Heart left ventricle (tissue), 13 donors: ENCODE results near the gene ANK2.

Experiments used
- CTCF ChIP-seq, 12 donors: fragments of 200-600 bp; sonication (generic) in 4 of 12; IDR thresholded peaks; one replicate each; pipeline versions ENCODE4 v1.5.0 to v1.8.0; 2018 to 2022; ENCODE audit warnings: antibody characterized with exemption in 12 of 12, mild to moderate bottlenecking in 5 of 12
- POLR2A ChIP-seq, 2 donors: fragments of 450-650 bp; IDR thresholded peaks; one replicate each; pipeline ENCODE4 v1.6.1; 2017; ENCODE audit warnings: antibody characterized with exemption in 2 of 2, mild to moderate bottlenecking in 2 of 2, moderate library complexity in 2 of 2
- donor health status: ischemic (EF 13 %, LVEDD 7.1; RV severe dilation, severe dysfunction).
- donor health status: DM: no; HTN: yes; CAD: no.
- donor health status: DM: no; HTN: no; CAD: no.
- donor health status: ischemic (EF 25% LVEDD 6.9; RV normal size, moderate dysfunction).
- donor health status: ischemic (EF 25% LVEDD 5.7; RV mildly dilated, moderate dysfunction).
- donor health status: ischemic (EF 35%, LVEDD 5.7; RV mildly dilated, moderate dysfunction).
- donor health status: nonischemic (EF 11% LVEDD 7.7; RV severe dilation, severe dysfunction).
- donor health status: DM: yes; HTN: yes; CAD: no.
- donor health status: PGD.
- donor health status: ischemic (EF 29% LVEDD 5.4; RV normal size, mild dysfunction).
- donor health status: nonischemic (EF 23%, LVEDD 6.1; RV moderate dilation, normal function).

- TF ChIP-seq POLR2A (IDR thresholded peaks at IDR 0.05) (no peak), CTCF (IDR thresholded peaks at IDR 0.05) (no peak)
These were observed 173.0 kb downstream of the ANK2 start for GRCh38 chr4:113222471-113222870.
